HPDE6-E6E7 (cell line): ENCODE measurements around the gene GPSM1.

Experiments used
- DNase-seq: peaks from one replicate; pipeline ENCODE4 v3.0.0; 2011; ENCODE audit warnings: missing footprints; ENCODE audit errors: extremely low spot score

GPSM1 gene

GRCh38 chr9:136291306-136292025, 35.9 kb upstream of the GPSM1 start:
- DNase-seq: no peak

GRCh38 chr9:136292026-136292538, 35.3 kb upstream of the GPSM1 start:
- no peak for DNase-seq

- DNase-seq: no peak
These were observed 34.5 kb upstream of the GPSM1 start for GRCh38 chr9:136292591-136293448.

GRCh38 chr9:136293476-136294077, 33.8 kb upstream of the GPSM1 start:
- DNase-seq: no peak

- DNase-seq: no peak
These were observed 32.9 kb upstream of the GPSM1 start for GRCh38 chr9:136294437-136294836.

- DNase-seq: no peak
These were observed 32.3 kb upstream of the GPSM1 start for GRCh38 chr9:136295055-136295454.

GRCh38 chr9:136295542-136296433, 31.6 kb upstream of the GPSM1 start:
- DNase-seq: no peak

- no peak for DNase-seq
These were observed 30.8 kb upstream of the GPSM1 start for GRCh38 chr9:136296434-136297015.

GRCh38 chr9:136297016-136297691, 30.2 kb upstream of the GPSM1 start:
- DNase-seq: peak; percentile 60

- no peak for DNase-seq
These were observed 29.3 kb upstream of the GPSM1 start for GRCh38 chr9:136297766-136298735.

GRCh38 chr9:136299116-136299515, 28.2 kb upstream of the GPSM1 start:
- no peak for DNase-seq

- DNase-seq: no peak
These were observed 27.8 kb upstream of the GPSM1 start for GRCh38 chr9:136299541-136299940.

GRCh38 chr9:136300016-136300545, 27.3 kb upstream of the GPSM1 start:
- DNase-seq: no peak

- DNase-seq: no peak
These were observed 26.5 kb upstream of the GPSM1 start for GRCh38 chr9:136300866-136301265.

- no peak for DNase-seq
These were observed 24.8 kb upstream of the GPSM1 start for GRCh38 chr9:136302527-136302926.

GRCh38 chr9:136303066-136303824, 24.1 kb upstream of the GPSM1 start:
- DNase-seq: no peak

GRCh38 chr9:136303825-136304416, 23.4 kb upstream of the GPSM1 start, which contains the start of gene CCDC187:
TSS of gene CCDC187 (minus strand) at chr9:136304094. CDS start at chr9:136303830, 264 bp downstream.
- no peak for DNase-seq

- DNase-seq: no peak
These were observed 22.9 kb upstream of the GPSM1 start for GRCh38 chr9:136304456-136304855.
